Stimulated activated CD4-positive, alpha-beta T cell treated with anti-CD3 and anti-CD28 coated beads, Interleukin-15, amount 100 ng/mL, for 48 hours (primary cell): ENCODE measurements around the gene KCTD17.

Source experiments
- DNase-seq, 2 donors: peaks; one replicate each; pipeline ENCODE4 v3.0.0-alpha.2; 2020; ENCODE audit warnings: low read depth in 2 of 2

KCTD17 gene

DNA sequence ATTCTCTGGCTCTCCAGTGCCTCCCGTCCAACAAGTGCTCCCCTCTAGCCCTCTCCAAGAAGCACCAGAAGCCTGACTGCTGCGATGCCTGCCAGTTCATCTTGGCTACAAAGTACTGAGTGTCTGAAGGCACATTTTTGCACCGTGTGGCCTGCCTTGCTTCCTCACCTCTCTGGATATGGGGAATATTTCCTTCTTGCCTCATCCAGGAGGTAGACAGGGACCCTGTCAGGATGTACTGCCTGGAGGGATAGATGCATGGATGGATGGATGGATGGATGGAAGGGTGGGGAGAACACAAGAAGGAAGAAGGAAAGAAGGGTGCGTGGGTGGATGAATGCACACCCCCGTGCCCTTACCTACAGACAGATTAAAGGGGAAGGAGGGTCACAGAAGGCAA lies 27.6 kb downstream of the KCTD17 start:
- DNase-seq, result no peak

DNA sequence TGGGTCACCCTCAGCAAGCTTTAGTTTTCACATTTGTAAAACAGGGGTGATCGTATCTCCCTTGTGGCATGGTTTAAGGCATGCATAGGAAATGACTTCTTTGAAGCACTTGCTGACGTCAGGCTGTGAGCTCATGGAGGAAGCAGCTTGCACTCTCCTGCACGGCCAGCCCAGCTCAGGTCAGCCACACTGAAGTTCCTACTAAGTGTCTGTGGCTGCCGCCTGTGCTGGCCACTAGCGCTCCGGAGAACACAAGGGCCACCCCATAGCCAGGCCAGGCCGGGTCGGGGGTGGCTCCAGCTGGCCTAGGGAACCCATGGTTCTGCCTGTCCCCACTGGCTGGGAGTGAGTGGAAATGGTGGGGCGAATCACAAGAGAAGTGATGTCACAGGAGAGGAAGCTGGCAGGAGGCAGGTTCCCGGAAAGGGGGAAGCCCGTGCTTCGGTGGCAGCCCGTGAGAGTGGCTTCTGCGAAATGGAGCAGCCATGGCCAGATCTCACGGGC lies 28.2 kb downstream of the KCTD17 start:
- DNase-seq, result peak; percentile 76 to 86

DNA sequence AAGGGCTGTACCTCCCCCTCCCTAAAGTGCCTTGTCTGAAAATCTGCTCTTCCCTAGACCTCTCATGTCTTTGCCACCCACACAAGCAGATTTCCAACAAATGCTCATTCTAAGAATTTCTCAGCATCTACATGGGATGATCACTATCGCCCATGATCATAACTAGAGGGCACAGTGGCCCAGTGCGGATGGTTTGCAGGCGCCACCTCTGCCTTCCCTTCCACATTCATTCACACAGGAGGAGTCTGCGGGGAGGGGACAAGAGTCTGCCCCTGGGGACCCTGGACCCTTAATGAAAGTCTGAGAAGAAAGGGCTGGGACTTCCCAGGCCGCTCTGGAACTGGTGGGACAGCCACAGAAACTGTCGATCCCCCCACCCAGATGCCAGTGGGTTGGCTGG lies 28.9 kb downstream of the KCTD17 start:
- DNase-seq, result no peak

DNA sequence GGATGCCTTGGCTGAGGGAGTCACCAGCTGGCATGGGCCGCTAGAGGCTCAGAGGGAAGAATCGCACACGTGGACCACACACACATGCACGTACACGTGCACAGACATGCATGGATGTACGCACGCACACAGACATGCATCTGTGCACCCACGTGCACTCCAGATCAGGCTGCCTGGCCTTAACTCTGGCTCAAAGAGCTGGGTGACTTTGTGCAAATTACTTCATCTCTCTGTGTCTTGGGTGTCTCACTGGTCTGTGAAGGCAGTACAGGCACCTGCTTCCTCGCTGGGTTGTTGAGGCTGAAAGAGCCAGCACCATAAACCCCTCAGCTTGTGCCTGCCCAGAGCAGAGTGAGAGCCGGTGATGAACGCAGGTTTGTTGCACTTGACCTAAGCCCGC lies 29.3 kb downstream of the KCTD17 start:
- no peak for DNase-seq

DNA sequence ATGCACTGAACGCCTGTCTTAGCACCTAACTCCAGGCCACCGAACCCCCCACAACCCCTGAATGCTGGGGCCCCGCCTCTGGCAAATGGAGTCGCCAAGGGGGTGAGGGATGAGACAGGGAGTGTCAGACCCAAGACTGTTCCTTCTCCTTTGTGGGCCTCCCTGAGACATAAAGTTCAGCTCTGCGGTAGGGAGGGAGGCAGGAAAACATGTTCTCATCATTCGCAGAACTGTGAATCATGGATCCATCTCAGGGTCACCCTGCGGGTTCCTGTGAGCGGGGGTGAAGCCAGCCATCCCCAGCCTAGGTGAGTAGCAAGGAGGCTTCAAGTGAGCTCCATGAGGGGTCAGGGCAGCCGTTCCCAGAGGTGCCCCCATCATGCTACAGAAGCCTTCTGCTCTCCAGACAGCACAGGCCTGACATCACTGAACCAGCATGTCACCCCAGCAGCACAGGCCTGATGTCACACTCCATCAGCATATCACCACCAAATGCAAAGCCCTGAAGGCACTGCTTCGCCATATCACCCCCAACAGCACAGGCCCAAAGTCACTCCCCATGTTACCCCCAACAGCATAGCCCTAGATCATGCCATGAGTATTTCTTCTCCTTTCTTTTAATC lies 30.8 kb downstream of the KCTD17 start:
- peak; percentile 43 to 49 for DNase-seq

DNA sequence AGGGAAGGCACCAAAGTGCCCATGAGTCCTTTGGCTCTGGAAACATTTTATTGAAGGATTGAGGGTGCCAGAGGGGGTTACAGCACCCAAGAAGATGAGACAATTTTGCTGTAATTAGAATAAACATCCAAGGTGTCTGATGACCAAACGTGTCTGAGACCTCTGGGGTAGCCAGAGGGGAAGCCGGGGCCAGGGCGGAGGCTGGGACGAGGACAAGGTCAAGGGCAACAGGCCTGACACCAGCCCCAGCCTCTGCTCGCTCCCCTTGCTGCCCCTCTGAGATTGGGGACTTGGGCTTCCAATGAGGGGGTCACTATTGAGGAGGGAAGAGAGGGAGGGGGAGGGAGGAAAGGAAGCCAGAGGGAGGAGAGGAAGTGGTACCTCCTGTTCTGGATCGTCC lies 32.4 kb downstream of the KCTD17 start:
- DNase-seq, result no peak

DNA sequence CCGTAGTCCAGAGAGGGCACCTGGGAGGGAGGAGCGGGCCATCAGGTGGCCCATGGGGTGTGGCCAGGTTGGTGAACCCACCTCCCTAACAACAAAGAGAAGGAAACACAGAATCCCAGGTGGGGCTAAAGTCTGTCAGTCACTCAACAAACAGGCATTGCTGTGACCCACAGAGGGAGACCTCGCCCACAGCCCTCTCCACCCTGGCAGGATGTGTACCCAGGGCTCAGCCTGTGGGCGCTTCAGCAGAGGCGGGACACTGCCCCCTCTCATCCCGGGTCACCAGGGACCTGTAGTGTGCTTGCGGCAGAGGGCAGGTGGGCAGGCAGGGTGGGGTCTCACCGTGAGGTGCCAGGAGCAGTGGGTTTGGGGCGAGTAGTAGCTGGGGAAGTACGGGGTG lies 32.8 kb downstream of the KCTD17 start:
- no peak for DNase-seq

DNA sequence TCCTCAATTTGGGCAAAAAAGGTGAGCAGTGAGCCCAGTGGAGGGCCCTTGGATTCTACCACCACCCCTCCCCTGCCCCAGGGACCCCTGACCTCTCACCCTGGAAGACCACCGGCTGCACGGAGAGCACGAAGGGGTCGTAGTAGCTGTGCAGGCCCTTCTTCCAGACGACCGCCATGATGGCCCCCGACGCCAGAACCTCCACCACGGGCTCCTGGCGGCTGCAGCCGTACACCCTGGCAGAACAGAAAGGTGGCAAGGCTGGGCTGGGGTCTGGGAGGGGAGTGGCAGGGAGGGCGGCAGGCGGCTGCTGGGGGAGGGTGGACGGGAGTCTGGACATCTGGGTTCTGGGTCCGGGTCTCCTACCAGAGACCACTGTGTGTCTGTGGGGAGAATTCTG lies 34.6 kb downstream of the KCTD17 start:
- no peak for DNase-seq

DNA sequence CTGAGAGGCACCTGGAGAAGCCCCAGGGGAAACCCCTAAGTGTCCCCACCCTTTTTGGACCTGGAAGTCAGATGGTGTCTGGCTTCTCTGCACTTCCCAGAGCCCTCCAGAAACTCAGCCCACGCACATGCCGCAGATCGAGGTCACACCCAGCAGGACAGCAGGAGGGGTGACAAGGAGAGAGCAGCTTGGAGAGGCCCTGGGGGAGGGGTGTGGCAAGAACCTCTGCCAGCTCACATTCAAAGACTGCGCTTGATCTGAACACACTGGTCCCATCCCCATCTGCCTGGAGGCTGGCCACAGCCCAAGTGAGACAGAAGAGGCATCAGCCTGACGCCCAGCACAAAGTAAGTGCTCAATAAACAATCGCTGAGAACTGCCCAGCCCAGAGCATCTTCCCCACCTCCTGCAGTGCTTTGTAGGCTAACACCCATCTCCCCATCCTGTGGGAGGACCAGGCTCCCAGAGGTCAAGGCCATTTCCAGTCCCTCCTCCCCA lies 36.6 kb downstream of the KCTD17 start:
- peak; percentile 33 to 59 for DNase-seq

DNA sequence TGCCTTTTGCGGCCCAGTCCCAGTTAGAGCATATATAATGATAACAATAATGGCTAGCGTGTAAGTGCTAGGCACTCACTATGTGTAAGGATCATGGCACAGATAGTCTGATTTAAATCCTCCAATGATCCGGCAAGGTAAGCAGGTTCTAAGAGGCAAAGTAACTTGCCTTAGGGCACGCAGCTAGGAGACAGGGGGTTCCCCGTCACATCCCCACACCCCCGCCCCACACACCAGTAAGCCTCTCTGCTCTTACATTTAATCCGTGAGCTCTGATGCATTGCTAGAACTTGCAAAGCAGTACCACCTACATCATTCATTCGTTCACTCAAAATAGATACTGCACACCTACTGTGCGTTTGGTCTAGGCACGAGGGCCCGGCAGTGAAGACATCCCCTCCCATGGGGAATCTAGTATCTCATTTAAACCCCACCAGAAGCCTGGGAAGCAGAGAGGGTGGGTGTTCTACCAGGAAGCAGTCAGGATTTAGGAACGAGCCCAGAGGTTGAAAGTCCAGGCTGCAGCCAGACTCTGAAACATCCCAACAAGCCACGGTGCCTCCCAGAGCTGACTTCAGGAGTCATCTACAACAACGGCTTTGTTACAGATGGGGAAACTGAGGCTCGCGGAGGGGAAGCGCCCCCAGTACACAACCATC lies 37.3 kb downstream of the KCTD17 start:
- DNase-seq, result peak in 1 of 2 donors; percentile 26

DNA sequence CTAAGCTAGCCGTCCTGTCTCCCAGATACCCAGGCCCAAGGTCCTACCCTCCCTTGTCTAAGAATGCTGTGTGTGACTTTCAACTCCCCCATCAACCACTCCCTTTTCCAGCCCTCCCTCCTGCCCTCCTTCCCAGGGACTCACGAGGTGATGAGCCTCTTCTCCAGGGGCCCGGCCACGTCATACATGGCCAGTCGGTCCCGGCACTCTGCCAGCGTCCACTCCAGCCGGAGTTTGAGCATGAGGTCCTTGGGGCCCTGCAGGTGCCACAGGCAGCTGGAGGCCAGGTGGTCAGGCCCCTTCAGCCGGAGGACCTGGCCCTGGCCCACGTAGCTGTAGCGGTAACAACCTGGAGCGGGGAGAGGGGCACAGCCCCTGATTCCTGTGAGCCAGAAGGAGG lies 37.9 kb downstream of the KCTD17 start:
- no peak for DNase-seq

DNA sequence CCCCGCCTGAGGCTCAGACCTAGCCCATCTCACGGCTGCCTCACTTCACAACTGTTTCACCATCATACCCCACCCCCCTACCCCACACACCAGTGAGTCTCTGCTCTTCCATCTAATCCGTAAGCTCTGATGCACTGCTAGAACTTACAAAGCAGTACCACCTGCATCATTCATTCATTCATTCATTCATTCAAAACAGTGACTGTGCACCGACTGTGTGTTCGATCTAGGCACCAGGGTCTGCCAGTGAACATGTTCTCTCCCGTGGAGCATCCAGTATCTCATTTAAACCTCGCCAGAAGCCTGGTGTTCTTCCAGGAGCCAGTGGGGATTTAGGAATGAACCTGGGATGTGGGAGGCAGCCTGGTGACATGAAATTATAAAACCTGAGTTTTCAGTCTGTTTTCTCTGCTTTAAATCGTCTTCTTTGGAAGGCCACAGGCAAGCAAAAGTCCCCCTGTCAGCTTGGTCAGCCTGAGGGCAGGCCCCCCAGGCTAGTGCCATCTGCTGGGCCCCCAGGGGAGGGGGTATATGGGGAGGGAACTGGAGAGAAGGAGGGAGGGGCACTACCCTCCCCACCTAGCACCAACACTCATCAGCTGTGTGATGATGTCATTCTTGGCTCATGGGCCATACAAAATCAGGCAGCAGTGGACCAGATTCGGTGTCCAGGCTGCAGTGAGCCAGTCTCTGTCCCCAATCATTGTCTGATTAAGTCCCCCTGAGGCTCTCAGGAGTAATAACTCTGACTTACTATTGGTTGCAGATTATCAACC lies 39.6 kb downstream of the KCTD17 start:
- DNase-seq, result no peak

DNA sequence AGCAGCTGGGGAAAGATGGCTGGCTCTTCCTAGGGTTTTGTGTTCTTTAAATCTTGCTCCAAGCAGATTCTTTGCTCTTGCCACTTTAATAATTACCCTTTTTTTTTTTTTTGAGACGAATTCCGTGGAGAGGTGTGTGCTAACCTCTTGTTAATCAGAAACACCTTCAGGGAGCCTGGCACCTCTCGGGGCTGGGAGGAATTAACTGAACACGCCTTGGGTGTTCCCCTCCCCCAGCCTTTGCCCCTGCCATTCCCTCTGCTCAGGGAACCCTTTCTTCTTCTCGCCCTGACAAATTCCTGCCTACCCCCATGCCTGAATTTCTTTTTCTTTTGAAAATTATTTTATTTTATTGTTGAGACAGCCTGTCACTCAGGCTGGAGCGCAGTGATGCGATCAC lies 40.5 kb downstream of the KCTD17 start:
- DNase-seq, result no peak

DNA sequence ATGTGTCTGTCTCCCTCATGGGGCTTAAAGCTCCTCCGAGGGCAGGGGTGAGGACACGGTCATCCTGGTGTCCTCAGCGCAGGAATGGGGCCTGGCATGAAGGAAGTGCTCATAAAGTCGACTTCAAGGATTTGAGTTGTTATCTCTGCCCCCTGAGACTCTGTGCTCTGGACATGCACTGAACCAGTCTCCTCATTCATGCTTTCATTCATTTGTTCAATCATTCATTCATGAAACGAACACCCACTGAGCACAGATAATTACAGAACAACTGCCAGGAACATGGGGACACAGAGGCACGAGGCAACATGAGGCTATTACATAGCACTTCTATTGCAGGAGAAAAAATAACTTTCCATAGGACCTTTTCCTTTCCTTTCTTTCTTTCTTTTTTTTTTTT lies 41.5 kb downstream of the KCTD17 start:
- no peak for DNase-seq

DNA sequence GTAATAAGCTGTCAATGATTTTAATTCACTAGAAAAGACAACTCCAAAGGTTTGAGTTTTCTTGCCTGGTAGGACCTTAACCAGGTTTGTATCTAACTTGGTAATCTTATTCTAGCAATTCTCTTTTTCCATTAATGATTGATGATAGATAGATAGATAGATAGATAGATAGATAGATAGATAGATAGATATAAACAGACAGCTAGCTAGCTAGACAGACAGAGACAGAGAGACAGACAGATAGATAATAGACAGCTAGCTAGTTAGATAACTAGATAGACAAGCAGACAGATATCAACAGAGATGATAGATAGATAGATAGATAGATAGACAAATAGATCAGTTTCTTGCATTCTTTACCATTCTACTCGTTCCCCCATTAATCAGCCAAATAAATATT lies 42.7 kb downstream of the KCTD17 start:
- DNase-seq, result no peak

DNA sequence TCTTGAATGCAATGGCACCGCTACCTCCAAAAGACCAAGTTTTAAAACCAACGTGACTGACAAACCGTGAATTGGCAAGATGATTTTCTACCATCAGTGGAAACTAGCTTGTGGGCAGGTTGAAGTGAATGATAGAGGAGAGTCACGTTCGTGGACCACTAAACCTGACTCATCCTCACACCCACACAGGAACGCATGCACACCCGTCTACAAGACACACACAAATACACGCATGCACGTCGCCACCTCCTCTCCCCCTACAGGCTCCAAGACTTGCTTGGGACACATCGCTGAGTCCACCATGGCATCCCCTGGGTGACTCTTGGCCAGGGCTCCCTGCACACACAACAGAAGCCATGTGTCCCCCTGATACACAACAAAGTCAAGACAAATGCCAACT lies 43.6 kb downstream of the KCTD17 start:
- DNase-seq, result peak; percentile 71 to 80

DNA sequence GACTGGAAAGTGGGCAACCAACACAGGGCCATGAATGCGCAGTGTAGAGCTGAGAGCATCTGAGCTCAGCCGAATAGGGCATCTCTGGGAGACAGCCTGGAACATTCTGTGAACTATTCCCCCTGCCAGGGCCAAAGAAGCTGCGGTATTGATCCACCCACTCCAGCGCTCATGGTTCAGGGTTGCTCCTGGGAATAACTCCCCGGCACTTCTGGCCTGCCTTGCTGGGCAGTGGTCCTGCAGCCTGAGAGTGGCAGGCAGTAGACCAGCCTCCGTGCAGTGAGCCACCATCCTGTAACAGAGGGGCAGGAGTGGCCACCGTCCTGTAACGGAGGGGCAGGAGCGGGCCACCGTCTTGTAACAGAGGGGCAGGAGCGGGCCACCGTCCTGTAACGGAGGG lies 45.8 kb downstream of the KCTD17 start:
- no peak for DNase-seq

DNA sequence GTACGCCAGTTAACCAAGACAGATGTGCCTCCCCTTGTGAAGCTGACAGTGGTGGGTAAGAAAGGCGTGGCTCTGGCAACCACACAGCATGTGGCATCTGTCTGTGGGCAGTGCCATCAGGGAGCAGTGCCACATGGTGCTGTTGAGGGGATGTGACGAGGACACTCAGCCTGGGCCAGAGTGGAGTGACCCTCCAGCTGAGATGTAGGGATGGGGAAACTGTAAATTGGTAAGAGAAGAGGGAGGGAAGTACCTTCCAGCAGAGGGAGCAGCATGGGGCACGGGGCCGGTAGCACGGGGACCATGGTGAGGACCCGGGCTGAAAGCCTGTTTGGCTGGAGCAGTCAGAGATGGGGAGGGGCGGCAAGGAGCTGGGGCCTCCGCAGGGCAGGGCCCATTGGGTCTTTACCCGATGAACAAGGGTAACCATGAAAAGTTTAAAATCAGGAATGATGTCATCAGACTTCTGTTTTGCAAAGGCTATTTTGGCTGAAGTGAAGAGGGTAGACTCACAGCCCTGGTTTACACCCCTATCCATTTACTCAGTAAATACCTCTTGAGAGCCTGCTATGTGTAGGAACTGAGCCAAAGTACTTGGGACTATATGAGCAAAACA lies 47.5 kb downstream of the KCTD17 start:
- DNase-seq, result no peak

DNA sequence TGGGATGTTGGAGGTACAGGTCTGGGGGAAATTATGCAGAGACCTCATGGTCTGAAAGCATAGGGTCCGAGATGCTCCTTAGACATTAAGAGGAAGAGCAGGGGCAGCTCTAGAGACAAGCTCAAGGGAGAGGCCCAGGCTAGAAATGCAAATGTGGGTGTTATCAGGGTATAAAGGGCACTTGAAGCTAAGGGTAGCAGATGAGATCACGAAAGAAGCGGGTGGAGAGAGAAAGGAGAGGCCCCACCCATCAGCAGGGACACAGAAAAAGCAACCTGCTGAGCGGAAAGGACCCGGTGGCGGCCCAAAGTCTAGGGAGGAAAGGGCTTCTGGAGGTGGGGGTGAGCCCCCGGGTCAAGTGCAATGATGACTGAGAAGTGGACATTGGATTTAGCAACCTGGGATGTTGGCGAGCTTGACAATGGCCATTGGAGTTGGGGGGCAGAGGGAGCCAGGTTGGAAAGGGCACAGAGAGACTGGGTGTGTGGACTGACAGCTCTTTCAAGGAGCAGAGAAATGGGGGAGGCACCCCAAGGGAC lies 49.1 kb downstream of the KCTD17 start:
- DNase-seq, result no peak

DNA sequence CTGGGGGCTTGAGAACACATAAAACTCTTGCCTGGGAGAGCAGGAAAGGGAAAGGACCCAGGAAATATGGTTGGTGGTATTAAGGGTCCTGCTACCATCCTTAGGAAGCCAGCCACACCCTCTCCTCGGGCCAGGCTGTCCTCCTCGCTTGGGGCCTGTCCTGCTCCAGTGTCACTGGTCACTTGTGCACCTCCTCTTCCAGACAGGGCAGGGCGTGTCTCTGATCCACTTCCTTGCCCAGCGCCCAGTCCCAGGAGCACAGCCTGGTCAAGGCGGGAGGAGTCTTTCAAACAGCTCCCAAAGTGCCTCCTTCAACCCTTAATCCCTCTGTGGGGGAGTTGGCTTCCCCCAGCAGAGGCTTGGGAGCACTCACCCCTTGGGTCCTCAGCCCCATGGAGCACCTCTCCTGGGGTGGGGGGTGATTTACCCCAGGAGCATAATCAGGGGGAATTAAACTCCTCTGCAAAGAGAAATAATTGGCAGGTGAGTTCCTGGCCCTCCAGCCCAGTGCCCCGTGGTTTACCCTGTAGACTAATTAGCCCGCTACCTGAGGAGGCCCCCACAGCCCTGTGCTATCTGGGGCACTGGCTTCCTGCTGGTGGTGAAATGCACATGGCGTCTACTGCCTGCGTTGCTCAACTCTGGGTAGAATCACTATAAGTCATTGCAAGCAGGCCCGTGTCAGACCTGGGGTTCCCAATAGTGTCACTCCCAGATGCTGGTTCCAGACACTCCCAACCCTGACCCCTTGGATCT lies 49.9 kb downstream of the KCTD17 start:
- DNase-seq, result no peak

DNA sequence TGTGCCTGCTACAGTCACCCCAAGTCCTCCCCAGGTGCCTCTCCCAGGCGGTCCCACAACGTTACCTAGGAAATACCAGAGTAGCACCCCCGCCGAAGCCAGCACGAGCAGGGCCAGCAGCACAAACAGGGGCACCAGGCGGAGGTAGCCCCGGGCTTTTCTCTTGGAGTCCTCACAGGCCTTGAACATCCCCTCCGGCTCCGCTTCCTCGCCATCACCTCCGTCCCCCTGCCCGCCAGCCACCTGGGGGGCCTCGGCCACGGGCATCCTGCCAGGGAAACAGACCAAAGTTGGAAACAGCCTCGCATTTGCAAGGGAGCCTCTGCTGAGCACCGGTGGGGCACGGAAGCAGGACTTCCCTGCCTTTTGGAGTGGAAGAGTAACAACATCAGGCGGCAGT lies 51.6 kb downstream of the KCTD17 start:
- DNase-seq, result no peak
